WTC11 (cell line): Measurements from ENCODE around the gene GPR160. TPM values are rescaled to one million over a fixed set of nuclear protein-coding genes. Genes with fewer than 3 reads are reported as not detected.

ENCODE experiments used
- ATAC-seq: fragments of 200-7000 bp; cut with Tn5 transposase; 2 replicates; pipeline ENCODE4 v1.10.0; 2021; ENCODE audit warnings: mild to moderate bottlenecking, moderate library complexity
- CTCF ChIA-PET: fragments of 300-600 bp; sonication (Branson Sonifier 250); formaldehyde crosslinking; loops from one replicate; lab custom pipeline; 2021; ENCODE audit warnings: antibody characterized with exemption; lab: Charles Lee
- POLR2A ChIA-PET: fragments of 350-600 bp; sonication (Branson Sonifier 250); formaldehyde crosslinking; loops from one replicate; lab custom pipeline; 2021; ENCODE audit warnings: antibody characterized with exemption; lab: Charles Lee
- DNase-seq: peaks from one replicate; pipeline ENCODE4 v3.0.0; 2021; ENCODE audit warnings: low spot score
- H3K27ac Mint-ChIP-seq: 2 replicates; pipeline ENCODE4 v1.8.0; 2021; ENCODE audit warnings: mixed read lengths
- H3K27me3 Mint-ChIP-seq: 2 replicates; pipeline ENCODE4 v1.8.0; 2021; ENCODE audit warnings: low read depth, mild to moderate bottlenecking, moderate library complexity, mixed read lengths
- H3K36me3 Mint-ChIP-seq: 2 replicates; pipeline ENCODE4 v1.8.0; 2021; ENCODE audit warnings: mixed read lengths
- H3K4me1 Mint-ChIP-seq: 2 replicates; pipeline ENCODE4 v1.8.0; 2022; ENCODE audit warnings: mixed read lengths
- H3K4me3 Mint-ChIP-seq: 2 replicates; pipeline ENCODE4 v1.8.0; 2021; ENCODE audit warnings: mild to moderate bottlenecking, moderate library complexity, mixed read lengths
- H3K9me3 Mint-ChIP-seq: 2 replicates; pipeline ENCODE4 v1.8.0; 2021; ENCODE audit warnings: mixed read lengths
- ARID4B ChIP-seq: sonication (generic); formaldehyde crosslinking; IDR thresholded peaks from 2 replicates; pipeline ENCODE4 v1.8.0; 2023; ENCODE audit warnings: missing genetic modification reagents, mild to moderate bottlenecking, borderline replicate concordance
- CBFB ChIP-seq: sonication (generic); formaldehyde crosslinking; IDR thresholded peaks from 2 replicates; pipeline ENCODE4 v1.8.1; 2022; ENCODE audit warnings: mild to moderate bottlenecking, low read depth, missing genetic modification reagents
- CREB1 ChIP-seq: sonication (generic); formaldehyde crosslinking; IDR thresholded peaks from 2 replicates; pipeline ENCODE4 v1.8.0; 2023; ENCODE audit warnings: mild to moderate bottlenecking, missing genetic modification reagents
- E2F1 ChIP-seq: sonication (generic); formaldehyde crosslinking; IDR thresholded peaks from 2 replicates; pipeline ENCODE4 v1.8.0; 2022; ENCODE audit warnings: mild to moderate bottlenecking, missing genetic modification reagents
- ERG ChIP-seq: fragments of 250-450 bp; sonication (Bioruptor Pico); IDR thresholded peaks from 2 replicates; pipeline ENCODE4 v1.8.0; 2021; ENCODE audit warnings: mild to moderate bottlenecking
- JAZF1 ChIP-seq: fragments of 250-450 bp; sonication (Bioruptor Pico); IDR thresholded peaks from 2 replicates; pipeline ENCODE4 v1.9.0; 2021; ENCODE audit warnings: moderate library complexity, mild to moderate bottlenecking, inconsistent platforms
- MYBL2 ChIP-seq: sonication (generic); formaldehyde crosslinking; IDR thresholded peaks from 2 replicates; pipeline ENCODE4 v1.8.1; 2023; ENCODE audit warnings: mild to moderate bottlenecking, moderate library complexity, missing genetic modification reagents
- NFATC4 ChIP-seq: fragments of 250-450 bp; sonication (Bioruptor Pico); IDR thresholded peaks from 2 replicates; pipeline ENCODE4 v1.9.0; 2021; ENCODE audit warnings: mild to moderate bottlenecking
- NFYB ChIP-seq: sonication (generic); formaldehyde crosslinking; conservative IDR thresholded peaks from 2 replicates; pipeline ENCODE4 v1.8.0; 2022; ENCODE audit warnings: low read depth, missing genetic modification reagents
- NR2C2 ChIP-seq: sonication (generic); formaldehyde crosslinking; IDR thresholded peaks from 2 replicates; pipeline ENCODE4 v1.8.0; 2022; ENCODE audit warnings: mild to moderate bottlenecking, missing genetic modification reagents
- OVOL2 ChIP-seq: fragments of 250-450 bp; sonication (Bioruptor Pico); IDR thresholded peaks from 2 replicates; pipeline ENCODE4 v1.9.0; 2021; ENCODE audit warnings: mild to moderate bottlenecking, borderline replicate concordance
- PREB ChIP-seq: sonication (generic); formaldehyde crosslinking; IDR thresholded peaks from 2 replicates; pipeline ENCODE4 v1.8.1; 2022; ENCODE audit warnings: mild to moderate bottlenecking, missing genetic modification reagents, moderate library complexity, borderline replicate concordance
- RELA ChIP-seq: sonication (generic); formaldehyde crosslinking; IDR thresholded peaks from 2 replicates; pipeline ENCODE4 v1.8.1; 2022; ENCODE audit warnings: missing genetic modification reagents, mild to moderate bottlenecking, borderline replicate concordance
- SMAD3 ChIP-seq: sonication (generic); formaldehyde crosslinking; IDR thresholded peaks from 2 replicates; pipeline ENCODE4 v1.8.0; 2022; ENCODE audit warnings: missing genetic modification reagents, mild to moderate bottlenecking, borderline replicate concordance
- SMAD4 ChIP-seq: sonication (generic); formaldehyde crosslinking; IDR thresholded peaks from 2 replicates; pipeline ENCODE4 v1.8.0; 2022; ENCODE audit warnings: mild to moderate bottlenecking, missing genetic modification reagents
- TEAD1 ChIP-seq: sonication (generic); formaldehyde crosslinking; IDR thresholded peaks from 2 replicates; pipeline ENCODE4 v1.8.0; 2022; ENCODE audit warnings: mild to moderate bottlenecking, missing genetic modification reagents
- ZSCAN18 ChIP-seq: fragments of 250-450 bp; sonication (Bioruptor Pico); IDR thresholded peaks from 2 replicates; pipeline ENCODE4 v2.1.2; 2022; ENCODE audit warnings: mild to moderate bottlenecking, moderate library complexity
- total RNA-seq: library from RNA; stranded (reverse); gene quantifications from 3 replicates; pipeline ENCODE4 v1.2.3, GENCODE V29; 2021
- TF ChIP-seq, protein P1 (sequence below): fragments of 200-600 bp; IDR thresholded peaks from 2 replicates; pipeline ENCODE4 v1.8.0; 2022; ENCODE audit warnings: antibody characterized with exemption

GPR160 gene
- total RNA-seq, 1 experiment from 2014 or later = 28.9 TPM

- peak; percentile 50; the same call in 1 of the 2 replicates for TF ChIP-seq ARID4B (CRISPR knock-in tag)
- TF ChIP-seq, protein P1, sequence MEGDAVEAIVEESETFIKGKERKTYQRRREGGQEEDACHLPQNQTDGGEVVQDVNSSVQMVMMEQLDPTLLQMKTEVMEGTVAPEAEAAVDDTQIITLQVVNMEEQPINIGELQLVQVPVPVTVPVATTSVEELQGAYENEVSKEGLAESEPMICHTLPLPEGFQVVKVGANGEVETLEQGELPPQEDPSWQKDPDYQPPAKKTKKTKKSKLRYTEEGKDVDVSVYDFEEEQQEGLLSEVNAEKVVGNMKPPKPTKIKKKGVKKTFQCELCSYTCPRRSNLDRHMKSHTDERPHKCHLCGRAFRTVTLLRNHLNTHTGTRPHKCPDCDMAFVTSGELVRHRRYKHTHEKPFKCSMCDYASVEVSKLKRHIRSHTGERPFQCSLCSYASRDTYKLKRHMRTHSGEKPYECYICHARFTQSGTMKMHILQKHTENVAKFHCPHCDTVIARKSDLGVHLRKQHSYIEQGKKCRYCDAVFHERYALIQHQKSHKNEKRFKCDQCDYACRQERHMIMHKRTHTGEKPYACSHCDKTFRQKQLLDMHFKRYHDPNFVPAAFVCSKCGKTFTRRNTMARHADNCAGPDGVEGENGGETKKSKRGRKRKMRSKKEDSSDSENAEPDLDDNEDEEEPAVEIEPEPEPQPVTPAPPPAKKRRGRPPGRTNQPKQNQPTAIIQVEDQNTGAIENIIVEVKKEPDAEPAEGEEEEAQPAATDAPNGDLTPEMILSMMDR = peak; percentile 79
Observed at GRCh38 chr3:170037463-170038433, at the start of gene GPR160 (continued).

GRCh38 chr3:169990431-169990830 lies 47.4 kb upstream of the GPR160 start:
- peaks cover 40% of the 10 kb centered on the region for H3K36me3 Mint-ChIP-seq
- no peak for TF ChIP-seq RELA (CRISPR knock-in tag)
- TF ChIP-seq OVOL2 (CRISPR knock-in tag) = no peak
- no peak for TF ChIP-seq E2F1 (CRISPR knock-in tag)
- TF ChIP-seq TEAD1 (CRISPR knock-in tag) = no peak
- no peak for TF ChIP-seq SMAD3 (CRISPR knock-in tag)
- no peak for TF ChIP-seq MYBL2 (CRISPR knock-in tag)
- no peak for TF ChIP-seq NFATC4 (CRISPR knock-in tag)
- no peak for TF ChIP-seq JAZF1 (CRISPR knock-in tag)
- TF ChIP-seq ZSCAN18 (CRISPR knock-in tag) = no peak
- TF ChIP-seq SMAD4 (CRISPR knock-in tag) = no peak
- no peak for TF ChIP-seq NR2C2 (CRISPR knock-in tag)
- TF ChIP-seq CREB1 (CRISPR knock-in tag) = no peak
- TF ChIP-seq ERG (CRISPR knock-in tag) = no peak
- TF ChIP-seq CBFB (CRISPR knock-in tag) = no peak
- TF ChIP-seq NFYB = no peak
- TF ChIP-seq PREB (CRISPR knock-in tag) = no peak
- H3K4me3 Mint-ChIP-seq = no peak overlapping the region
- H3K4me1 Mint-ChIP-seq = no peaks in the 10 kb centered on the region
- H3K27ac Mint-ChIP-seq = no peak overlapping the region
- H3K27me3 Mint-ChIP-seq = no peaks in the 10 kb centered on the region
- ATAC-seq (no peak), DNase-seq (no peak)
- ChIA-PET CTCF (no interaction called here), POLR2A (no interaction called here)
- H3K9me3 Mint-ChIP-seq = no peaks in the 10 kb centered on the region
